HG03442 (cell line): ENCODE results near the gene LMAN1.
A peak's percentile ranks its signal among the peaks of the same experiment; 100 is the strongest.

Source experiments
- ATAC-seq: cut with Tn5 transposase; IDR thresholded peaks from one replicate; pipeline ENCODE4 v1.9.1; 2021; ENCODE audit warnings: mild to moderate bottlenecking, moderate library complexity; ENCODE audit not compliant: unreplicated experiment

The LMAN1 gene

GRCh38 chr18:59360381-59360780 lies 1.3 kb upstream of the LMAN1 start:
- ATAC-seq: no peak

GRCh38 chr18:59359576-59359952 lies 499 bp upstream of the LMAN1 start:
- ATAC-seq: peak; percentile 12

GRCh38 chr18:59358414-59358711 lies 702 bp downstream of the LMAN1 start:
- no peak for ATAC-seq

- no peak for ATAC-seq
These were observed 1.1 kb downstream of the LMAN1 start for GRCh38 chr18:59357928-59358327.

- ATAC-seq: no peak
These were observed 4.3 kb downstream of the LMAN1 start for GRCh38 chr18:59354731-59355130.

- ATAC-seq: no peak
These were observed 5.9 kb downstream of the LMAN1 start for GRCh38 chr18:59353079-59353680.

- ATAC-seq: no peak
These were observed 6.7 kb downstream of the LMAN1 start for GRCh38 chr18:59352250-59352855.

- ATAC-seq: no peak
These were observed 13.5 kb downstream of the LMAN1 start for GRCh38 chr18:59345556-59345955.

- ATAC-seq: no peak
These were observed 14.1 kb downstream of the LMAN1 start for GRCh38 chr18:59344996-59345395.

- ATAC-seq: no peak
These were observed 15.1 kb downstream of the LMAN1 start for GRCh38 chr18:59343926-59344325.

GRCh38 chr18:59340817-59341216 lies 18.2 kb downstream of the LMAN1 start:
- no peak for ATAC-seq

- no peak for ATAC-seq
These were observed 18.8 kb downstream of the LMAN1 start for GRCh38 chr18:59340312-59340711.

- no peak for ATAC-seq
These were observed 26.1 kb downstream of the LMAN1 start for GRCh38 chr18:59332986-59333385.

GRCh38 chr18:59328683-59329082 lies 30.4 kb downstream of the LMAN1 start:
- no peak for ATAC-seq

- ATAC-seq: no peak
These were observed 33.1 kb downstream of the LMAN1 start for GRCh38 chr18:59325965-59326364.

GRCh38 chr18:59324623-59324971 lies 34.5 kb downstream of the LMAN1 start:
- ATAC-seq: no peak

GRCh38 chr18:59323931-59324622 lies 35.0 kb downstream of the LMAN1 start:
- no peak for ATAC-seq

GRCh38 chr18:59318460-59319050 lies 40.5 kb downstream of the LMAN1 start, which contains the start of gene CPLX4:
Gene CPLX4, minus strand, starts transcription at chr18:59318649. Its CDS starts 187 bp downstream, at chr18:59318462.
- ATAC-seq: no peak

- ATAC-seq: no peak
These were observed 47.4 kb downstream of the LMAN1 start for GRCh38 chr18:59311631-59312030.

GRCh38 chr18:59308938-59309260 lies 50.2 kb downstream of the LMAN1 start:
- no peak for ATAC-seq

GRCh38 chr18:59308248-59308937 lies 50.7 kb downstream of the LMAN1 start:
- peak; percentile 88 for ATAC-seq

- no peak for ATAC-seq
These were observed 52.4 kb downstream of the LMAN1 start for GRCh38 chr18:59306640-59307039.
